Endothelial cell of umbilical vein (primary cell): Measurements from ENCODE around the gene ARRB1. TPM values are rescaled to one million over a fixed set of nuclear protein-coding genes. Genes with fewer than 3 reads are reported as not detected.
A peak's percentile ranks its signal among the peaks of the same experiment; 100 is the strongest.

Source experiments
- BruUV-seq: library from RNA; stranded (reverse); fragments of 400-500 nt; replicated peaks from 2 replicates; lab custom pipeline; 2021; lab: Mats Ljungman, UMichigan
- CTCF ChIA-PET: fragments of 300-600, 350-600 bp; sonication (Branson Sonifier 250); formaldehyde crosslinking; loops from one replicate; lab custom pipeline; 2021; ENCODE audit warnings: antibody characterized with exemption, inconsistent platforms; lab: Charles Lee
- POLR2A ChIA-PET: fragments of 300-600, 350-600 bp; sonication (Branson Sonifier 250); formaldehyde crosslinking; loops from one replicate; lab custom pipeline; 2021; ENCODE audit warnings: antibody characterized with exemption, inconsistent platforms; lab: Charles Lee
- DNase-seq: peaks from one replicate; pipeline ENCODE4 v3.0.0-alpha.2; 2011; ENCODE audit warnings: low read depth, low spot score
- FAIRE-seq: peaks from 2 replicates; lab custom pipeline; 2011; peaks lifted over from hg19 to GRCh38; lab: Jason Lieb, UNC
- H2AFZ ChIP-seq: 2 replicates; pipeline ENCODE4 v1.6.0; 2012; ENCODE audit warnings: low read depth, low read length, control low read depth, inconsistent platforms
- H3K27ac ChIP-seq: 2 replicates; pipeline ENCODE4 v1.5.1; 2011; ENCODE audit warnings: low read depth, mild to moderate bottlenecking, control low read depth, low read length, moderate library complexity; ENCODE audit not compliant: insufficient read depth
- H3K27me3 ChIP-seq, 2 experiments: 2 replicates each; pipeline versions ENCODE4 v1.6.0 to v1.6.1; 2011; ENCODE audit warnings: low read length in 2 of 2, mixed read lengths in 1 of 2; ENCODE audit not compliant: control insufficient read depth in 2 of 2, insufficient read depth in 2 of 2
- H3K36me3 ChIP-seq, 2 experiments: 2 replicates in 1 of 2; 3 replicates in 1 of 2; pipeline ENCODE4 v1.5.1; 2011; ENCODE audit warnings: low read length in 2 of 2, mild to moderate bottlenecking in 1 of 2, moderate library complexity in 1 of 2; ENCODE audit not compliant: control insufficient read depth in 2 of 2, insufficient read depth in 2 of 2; ENCODE audit errors: extremely low read depth in 1 of 2
- H3K4me1 ChIP-seq: 3 replicates; pipeline ENCODE4 v1.5.1; 2011; ENCODE audit warnings: mild to moderate bottlenecking, low read length; ENCODE audit not compliant: control insufficient read depth, insufficient read depth; ENCODE audit errors: extremely low read depth
- H3K4me2 ChIP-seq: 2 replicates; pipeline ENCODE4 v1.6.1; 2011; ENCODE audit warnings: low read length, control low read depth, mixed read lengths; ENCODE audit not compliant: insufficient read depth
- H3K4me3 ChIP-seq, 3 experiments: fragments of 200-600 bp in 1 of 3; sonication (generic), shearing (Covaris generic) in 1 of 3; replicated peaks in 1 of 3; 2 replicates each; pipeline ENCODE4 v1.5.1; 2011 to 2016; ENCODE audit warnings: control low read depth in 3 of 3, low read length in 3 of 3, mild to moderate bottlenecking in 2 of 3, inconsistent platforms in 1 of 3, low read depth in 1 of 3, moderate library complexity in 1 of 3; ENCODE audit not compliant: insufficient read depth in 1 of 3
- H3K79me2 ChIP-seq: 2 replicates; pipeline ENCODE4 v1.6.0; 2012; ENCODE audit warnings: low read length, inconsistent platforms; ENCODE audit not compliant: control insufficient read depth, insufficient read depth
- H3K9ac ChIP-seq: replicated peaks from 2 replicates; pipeline ENCODE3; 2011; ENCODE audit warnings: low read length, control low read depth; ENCODE audit not compliant: insufficient read depth; ENCODE audit errors: extremely low read depth
- H3K9me1 ChIP-seq: replicated peaks from 3 replicates; pipeline ENCODE4 v1.6.0; 2011; ENCODE audit warnings: mild to moderate bottlenecking, low read length; ENCODE audit not compliant: control insufficient read depth, insufficient read depth; ENCODE audit errors: extremely low read depth
- H3K9me3 ChIP-seq: replicated peaks from 2 replicates; pipeline ENCODE4 v1.5.1; 2012; ENCODE audit warnings: low read length, inconsistent platforms; ENCODE audit not compliant: control insufficient read depth, insufficient read depth
- H4K20me1 ChIP-seq: replicated peaks from 2 replicates; pipeline ENCODE3; 2011; ENCODE audit warnings: mild to moderate bottlenecking, low read length; ENCODE audit not compliant: control insufficient read depth, insufficient read depth; ENCODE audit errors: extremely low read depth
- CTCF ChIP-seq, 2 donors: IDR thresholded peaks; 1 replicate in 1 of 2; 2 replicates in 1 of 2; pipeline ENCODE4 v1.5.1; 2011; ENCODE audit warnings: low read length in 2 of 2, mild to moderate bottlenecking in 2 of 2, moderate library complexity in 2 of 2, control low read depth in 1 of 2, inconsistent platforms in 1 of 2, low read depth in 1 of 2; ENCODE audit not compliant: insufficient read depth in 1 of 2; ENCODE audit errors: extremely low read depth in 1 of 2
- EZH2 ChIP-seq: IDR thresholded peaks from 2 replicates; pipeline ENCODE4 v1.6.1; 2012; ENCODE audit warnings: borderline replicate concordance, low read depth, mild to moderate bottlenecking, moderate library complexity, low read length, inconsistent platforms; ENCODE audit not compliant: severe bottlenecking
- FOS ChIP-seq: IDR thresholded peaks from 2 replicates; pipeline ENCODE4 v1.6.1; 2011; ENCODE audit warnings: mild to moderate bottlenecking, low read length, moderate library complexity, borderline replicate concordance; ENCODE audit not compliant: insufficient read depth
- JUN ChIP-seq: IDR thresholded peaks from 2 replicates; pipeline ENCODE4 v1.6.1; 2011; ENCODE audit warnings: borderline replicate concordance, low read depth; ENCODE audit not compliant: insufficient read length, insufficient read depth
- MYC ChIP-seq: IDR thresholded peaks from one replicate; pipeline ENCODE4 v1.6.1; 2011; ENCODE audit warnings: mild to moderate bottlenecking, low read depth, low read length
- POLR2A ChIP-seq: IDR thresholded peaks from 2 replicates; pipeline ENCODE4 v1.6.1; 2012; ENCODE audit warnings: low read depth, mild to moderate bottlenecking, control low read depth, low read length
- POLR2AphosphoS5 ChIP-seq: IDR thresholded peaks from 2 replicates; pipeline ENCODE4 v1.6.1; 2012; ENCODE audit warnings: low read depth, mild to moderate bottlenecking, control low read depth, low read length, moderate library complexity; ENCODE audit not compliant: insufficient read depth
- dilution Hi-C: fragments of 300-500 bp; cut with MboI; formaldehyde crosslinking; loops from one replicate; pipeline ENCODE4 v1.15.0; 2019; ENCODE audit warnings: low sequenced_read_pairs; ENCODE audit not compliant: extremely low pct_ligation_motif_present
- intact Hi-C: fragments of 100-400 bp; cut with micrococcal nuclease; formaldehyde crosslinking; loops from one replicate; pipeline ENCODE4 v1.10.0; 2022
- polyA plus RNA-seq, 4 experiments: library from polyadenylated mRNA; depleted of rRNA in 3 of 4; stranded (reverse) in 3 of 4; unstranded in 1 of 4; fragments of >200 nt; gene quantifications; 2 replicates each; pipeline versions ENCODE4 v1.2.1 to v1.2.3, GENCODE V29; 2011 to 2012; ENCODE audit warnings: missing spikeins in 1 of 4
- total RNA-seq: library from RNA; stranded (reverse); gene quantifications from 2 replicates; pipeline ENCODE4 v1.2.3, GENCODE V29; 2021
- TF ChIP-seq, protein P1 (sequence below): IDR thresholded peaks from 2 replicates; pipeline ENCODE4 v1.6.1; 2011; ENCODE audit not compliant: insufficient read depth, insufficient read length

The ARRB1 gene
- total and polyA plus RNA-seq, 2 donors (not counting 3 experiments of a cell fraction or from before 2014, with no cell fraction given) = 63.9 to 92.6 TPM

DNA sequence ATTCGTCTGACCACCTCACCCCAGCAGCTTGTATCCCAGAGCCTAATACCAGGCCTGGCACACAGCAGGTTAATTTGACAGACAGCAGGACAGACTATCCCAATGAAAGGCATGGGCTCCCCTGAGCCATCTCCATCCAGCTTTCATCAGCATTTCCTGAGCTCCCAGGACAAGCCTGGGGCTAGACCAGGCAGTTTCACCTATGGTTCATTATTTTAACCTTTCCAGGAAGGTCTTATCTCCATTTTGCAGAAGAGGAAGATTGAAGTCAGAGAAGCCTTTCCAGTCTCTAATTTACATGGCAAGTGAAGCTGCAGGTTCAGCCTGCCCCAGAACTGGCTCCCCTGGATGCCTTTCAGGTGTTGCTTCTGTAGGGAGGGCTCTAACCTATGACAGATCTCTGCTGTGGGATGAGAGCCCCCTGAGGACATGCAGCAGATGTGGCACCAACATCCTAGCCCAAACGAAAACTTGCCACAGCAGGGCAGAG, 17.0 kb downstream of the ARRB1 start:
- no peaks in the 10 kb centered on the region for H4K20me1 ChIP-seq
- no peaks in the 10 kb centered on the region for H3K9me3 ChIP-seq
- dilution Hi-C loops (no loop called here), intact Hi-C loops (no loop called here)
- H3K9me1 ChIP-seq = no peaks in the 10 kb centered on the region
- no peak overlapping the region for H3K4me2 ChIP-seq
- peaks cover 24% of the 10 kb centered on the region for H3K79me2 ChIP-seq
- no peaks in the 10 kb centered on the region for H3K27me3 ChIP-seq
- H3K27ac ChIP-seq = no peak overlapping the region
- ChIA-PET CTCF (interaction anchor here (1.1 to 2.1 kb wide), 4 partner anchors 16 to 54 kb away, joined by 3 to 9 read pairs (median 4); no protein-coding TSS in a partner anchor), POLR2A (no interaction called here)
- H3K36me3 ChIP-seq = no peaks in the 10 kb centered on the region
- peaks cover 43% of the 10 kb centered on the region for H3K4me1 ChIP-seq
- H2AFZ ChIP-seq = no peak overlapping the region
- DNase-seq (no peak), FAIRE-seq (peak; percentile 4)
- no peak for TF ChIP-seq POLR2AphosphoS5
- TF ChIP-seq FOS = no peak
- TF ChIP-seq POLR2A = no peak
- TF ChIP-seq EZH2 = no peak
- no peak for TF ChIP-seq JUN
- TF ChIP-seq, protein P1, sequence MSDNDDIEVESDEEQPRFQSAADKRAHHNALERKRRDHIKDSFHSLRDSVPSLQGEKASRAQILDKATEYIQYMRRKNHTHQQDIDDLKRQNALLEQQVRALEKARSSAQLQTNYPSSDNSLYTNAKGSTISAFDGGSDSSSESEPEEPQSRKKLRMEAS = no peak
- TF ChIP-seq CTCF (IDR thresholded peaks at IDR 0.05; ENCODE audit: extremely low read depth in 1 of 2, insufficient read depth in 1 of 2, low read depth in 1 of 2, low read length in 2 of 2) = no peak
- no peak for TF ChIP-seq MYC
- H3K4me3 ChIP-seq = no peak overlapping the region
- no peak overlapping the region for H3K9ac ChIP-seq
- no TSS peak for BruUV-seq
